Right renal cortex interstitium (tissue), 3 donors: ENCODE data around the gene CBFB. TPM values are rescaled to one million over a fixed set of nuclear protein-coding genes. Genes with fewer than 3 reads are reported as not detected.

Source experiments
- DNase-seq, 3 donors: peaks; one replicate each; pipeline ENCODE4 v3.0.0-alpha.2; 2013; ENCODE audit warnings: low read depth in 3 of 3, low spot score in 2 of 3
- polyA plus RNA-seq, 3 donors: library from polyadenylated mRNA; unstranded; fragments of 120-200 nt; gene quantifications; one replicate each; pipeline ENCODE4 v1.2.1, GENCODE V29; 2013; ENCODE audit not compliant: insufficient read length in 3 of 3

The CBFB gene
- polyA plus RNA-seq, 3 donors, result 64.9 to 70.8 (median 66.6) TPM

GRCh38 chr16:67089101-67089500 is 60.2 kb downstream of the CBFB start:
- DNase-seq, result no peak

- no peak for DNase-seq
Measured at GRCh38 chr16:67091906-67092566, 63.1 kb downstream of the CBFB start.

- no peak for DNase-seq
Measured at GRCh38 chr16:67093098-67093726, 64.3 kb downstream of the CBFB start.

GRCh38 chr16:67098599-67098998 is 69.7 kb downstream of the CBFB start:
- no peak for DNase-seq

- no peak for DNase-seq
Measured at GRCh38 chr16:67100569-67101310, 71.8 kb downstream of the CBFB start.

- DNase-seq, result no peak
Measured at GRCh38 chr16:67101311-67102082, 72.5 kb downstream of the CBFB start.

- DNase-seq, result no peak
Measured at GRCh38 chr16:67104061-67104460, 75.1 kb downstream of the CBFB start.

- no peak for DNase-seq
Measured at GRCh38 chr16:67104845-67105244, 75.9 kb downstream of the CBFB start.

- DNase-seq, result no peak
Measured at GRCh38 chr16:67105246-67105645, 76.3 kb downstream of the CBFB start.

- DNase-seq, result no peak
Measured at GRCh38 chr16:67105881-67106280, 76.9 kb downstream of the CBFB start.

GRCh38 chr16:67108489-67108888 is 79.5 kb downstream of the CBFB start:
- no peak for DNase-seq

- DNase-seq, result no peak
Measured at GRCh38 chr16:67108931-67109406, 80.0 kb downstream of the CBFB start.

GRCh38 chr16:67109407-67110135 is 80.6 kb downstream of the CBFB start, which contains the start of gene PHAF1:
TSS of gene PHAF1 (plus strand) at chr16:67109941. CDS start at chr16:67110176, 235 bp downstream.
- peak; percentile 84 to 89 (median 85) for DNase-seq

- no peak for DNase-seq
Measured at GRCh38 chr16:67111951-67112444, 83.0 kb downstream of the CBFB start.

- DNase-seq, result no peak
Measured at GRCh38 chr16:67112591-67113399, 83.8 kb downstream of the CBFB start.

GRCh38 chr16:67114793-67115192 is 85.8 kb downstream of the CBFB start:
- no peak for DNase-seq

- no peak for DNase-seq
Measured at GRCh38 chr16:67115639-67116038, 86.7 kb downstream of the CBFB start.

- DNase-seq, result no peak
Measured at GRCh38 chr16:67116388-67117311, 87.7 kb downstream of the CBFB start.
